Neutrophil (primary cell): ENCODE measurements around the gene KCNE4.

Experiments used
- H3K27ac ChIP-seq: fragments of 200-600 bp; sonication (generic); 2 replicates; pipeline ENCODE4 v1.5.1; 2016; ENCODE audit warnings: mild to moderate bottlenecking, moderate library complexity
- H3K27me3 ChIP-seq: fragments of 200-600 bp; sonication (generic); 2 replicates; pipeline ENCODE4 v1.6.0; 2016; ENCODE audit warnings: mild to moderate bottlenecking
- H3K36me3 ChIP-seq: fragments of 200-600 bp; sonication (generic); 2 replicates; pipeline ENCODE4 v1.5.1; 2017
- H3K4me1 ChIP-seq, 2 experiments: fragments of 200-600 bp in 1 of 2; sonication (generic) in 1 of 2; 1 replicate in 1 of 2; 2 replicates in 1 of 2; pipeline versions ENCODE4 v1.5.1 to v1.6.1; 2013 to 2016; ENCODE audit warnings: low read depth in 1 of 2, low read length in 1 of 2, mild to moderate bottlenecking in 1 of 2, moderate library complexity in 1 of 2; ENCODE audit not compliant: control insufficient read depth in 1 of 2, insufficient read depth in 1 of 2
- H3K4me3 ChIP-seq, 2 experiments: fragments of 200-600 bp in 1 of 2; sonication (generic) in 1 of 2; 1 replicate in 1 of 2; 2 replicates in 1 of 2; pipeline ENCODE4 v1.5.1; 2013 to 2016; ENCODE audit warnings: low read depth in 1 of 2, low read length in 1 of 2, mild to moderate bottlenecking in 1 of 2, moderate library complexity in 1 of 2
- H3K9me3 ChIP-seq: fragments of 200-600 bp; sonication (generic); 2 replicates; pipeline ENCODE4 v1.5.1; 2016
- TF ChIP-seq, protein P1 (sequence below): fragments of 200-600 bp; sonication (generic); IDR thresholded peaks from 2 replicates; pipeline ENCODE4 v1.5.1; 2016; ENCODE audit warnings: antibody characterized with exemption

Gene KCNE4

DNA sequence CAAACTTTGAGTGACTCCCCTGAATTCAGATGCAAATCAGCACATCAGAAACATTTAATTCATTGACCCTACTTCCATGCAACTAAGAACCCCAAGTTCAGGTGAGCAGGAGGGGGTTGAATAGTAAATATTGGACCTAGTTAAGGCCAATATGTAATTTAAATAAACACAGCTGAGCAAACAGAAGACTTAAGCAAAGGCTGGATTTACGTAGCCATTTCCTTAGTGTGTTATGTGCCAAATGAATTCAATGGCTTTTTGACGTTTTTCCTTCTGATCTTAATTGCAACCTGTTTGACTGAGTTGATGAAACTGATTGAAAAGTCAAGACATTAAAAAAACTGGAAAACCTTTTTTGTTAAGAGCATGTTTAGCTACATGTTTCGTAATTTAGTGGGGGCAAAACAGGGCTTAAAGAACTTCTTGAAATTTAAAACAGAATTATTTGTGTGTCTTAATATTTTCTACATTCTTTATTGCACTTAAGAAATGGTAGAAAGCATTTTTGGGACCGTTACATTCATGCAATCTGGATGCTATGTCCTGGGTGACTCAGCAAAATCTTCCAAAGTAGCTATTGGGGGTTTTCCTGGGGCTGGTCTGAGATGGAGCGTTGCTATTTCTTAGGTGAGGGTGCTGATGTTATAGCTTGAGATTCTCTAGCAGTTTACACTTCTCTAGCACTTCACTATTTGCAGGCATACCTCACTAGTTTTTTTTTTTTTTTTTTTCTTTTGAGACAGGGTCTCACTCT is 25.5 kb upstream of the KCNE4 start:
- TF ChIP-seq, protein P1, sequence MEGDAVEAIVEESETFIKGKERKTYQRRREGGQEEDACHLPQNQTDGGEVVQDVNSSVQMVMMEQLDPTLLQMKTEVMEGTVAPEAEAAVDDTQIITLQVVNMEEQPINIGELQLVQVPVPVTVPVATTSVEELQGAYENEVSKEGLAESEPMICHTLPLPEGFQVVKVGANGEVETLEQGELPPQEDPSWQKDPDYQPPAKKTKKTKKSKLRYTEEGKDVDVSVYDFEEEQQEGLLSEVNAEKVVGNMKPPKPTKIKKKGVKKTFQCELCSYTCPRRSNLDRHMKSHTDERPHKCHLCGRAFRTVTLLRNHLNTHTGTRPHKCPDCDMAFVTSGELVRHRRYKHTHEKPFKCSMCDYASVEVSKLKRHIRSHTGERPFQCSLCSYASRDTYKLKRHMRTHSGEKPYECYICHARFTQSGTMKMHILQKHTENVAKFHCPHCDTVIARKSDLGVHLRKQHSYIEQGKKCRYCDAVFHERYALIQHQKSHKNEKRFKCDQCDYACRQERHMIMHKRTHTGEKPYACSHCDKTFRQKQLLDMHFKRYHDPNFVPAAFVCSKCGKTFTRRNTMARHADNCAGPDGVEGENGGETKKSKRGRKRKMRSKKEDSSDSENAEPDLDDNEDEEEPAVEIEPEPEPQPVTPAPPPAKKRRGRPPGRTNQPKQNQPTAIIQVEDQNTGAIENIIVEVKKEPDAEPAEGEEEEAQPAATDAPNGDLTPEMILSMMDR: no peak
- Histone ChIP-seq H3K27ac (no peak overlapping the region), H3K27me3 (no peaks in the 10 kb centered on the region), H3K4me3 (no peak overlapping the region), H3K4me1 (no peaks in the 10 kb centered on the region), H3K36me3 (no peaks in the 10 kb centered on the region), H3K9me3 (no peaks in the 10 kb centered on the region)

DNA sequence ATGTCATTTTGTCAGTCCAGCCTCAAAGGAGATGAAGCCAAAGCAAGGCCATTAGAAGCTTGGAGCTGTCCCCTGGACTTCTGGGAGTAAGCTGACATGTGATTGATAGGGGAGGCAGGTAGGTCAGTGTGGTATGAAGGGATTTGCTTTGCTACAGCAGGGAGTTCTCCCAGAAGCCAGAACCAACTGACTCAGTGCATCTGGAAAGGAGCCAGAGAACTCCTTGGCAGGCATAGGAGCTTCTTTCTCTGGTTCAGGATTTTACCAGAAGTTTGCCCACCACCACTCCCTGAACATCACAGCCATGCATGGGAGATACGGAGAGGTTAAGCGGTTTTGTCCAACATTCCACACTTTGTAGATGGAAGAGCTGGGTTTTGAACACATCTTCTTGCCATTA is 24.5 kb upstream of the KCNE4 start:
- H3K36me3 ChIP-seq: no peaks in the 10 kb centered on the region
- H3K4me3 ChIP-seq: no peak overlapping the region
- no peak overlapping the region for H3K27ac ChIP-seq
- TF ChIP-seq, protein P1: no peak
- no peaks in the 10 kb centered on the region for H3K9me3 ChIP-seq
- H3K27me3 ChIP-seq: no peaks in the 10 kb centered on the region
- H3K4me1 ChIP-seq: no peaks in the 10 kb centered on the region

DNA sequence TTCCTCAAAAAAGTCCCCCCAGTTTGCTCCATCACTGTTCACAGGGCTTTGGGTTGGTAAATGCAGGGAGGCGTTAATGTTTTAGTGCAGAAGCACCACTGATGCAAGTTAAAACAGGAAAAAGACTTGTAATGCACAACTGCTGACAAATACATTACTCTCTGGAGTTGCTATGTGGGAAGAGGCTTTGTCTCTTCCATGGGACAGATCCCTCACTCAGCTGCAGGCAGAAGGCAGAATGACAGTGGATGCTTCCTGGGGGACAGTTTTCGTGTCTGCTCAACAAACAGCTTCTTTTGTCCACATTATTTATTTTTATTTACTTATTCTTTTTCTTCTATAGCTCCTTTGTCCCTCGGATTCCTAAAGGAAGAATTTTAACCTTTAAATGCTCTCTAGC is 22.7 kb upstream of the KCNE4 start:
- Histone ChIP-seq H3K27ac (no peak overlapping the region), H3K9me3 (no peaks in the 10 kb centered on the region), H3K27me3 (no peaks in the 10 kb centered on the region), H3K36me3 (no peaks in the 10 kb centered on the region), H3K4me3 (no peak overlapping the region), H3K4me1 (no peaks in the 10 kb centered on the region)
- TF ChIP-seq, protein P1: no peak

DNA sequence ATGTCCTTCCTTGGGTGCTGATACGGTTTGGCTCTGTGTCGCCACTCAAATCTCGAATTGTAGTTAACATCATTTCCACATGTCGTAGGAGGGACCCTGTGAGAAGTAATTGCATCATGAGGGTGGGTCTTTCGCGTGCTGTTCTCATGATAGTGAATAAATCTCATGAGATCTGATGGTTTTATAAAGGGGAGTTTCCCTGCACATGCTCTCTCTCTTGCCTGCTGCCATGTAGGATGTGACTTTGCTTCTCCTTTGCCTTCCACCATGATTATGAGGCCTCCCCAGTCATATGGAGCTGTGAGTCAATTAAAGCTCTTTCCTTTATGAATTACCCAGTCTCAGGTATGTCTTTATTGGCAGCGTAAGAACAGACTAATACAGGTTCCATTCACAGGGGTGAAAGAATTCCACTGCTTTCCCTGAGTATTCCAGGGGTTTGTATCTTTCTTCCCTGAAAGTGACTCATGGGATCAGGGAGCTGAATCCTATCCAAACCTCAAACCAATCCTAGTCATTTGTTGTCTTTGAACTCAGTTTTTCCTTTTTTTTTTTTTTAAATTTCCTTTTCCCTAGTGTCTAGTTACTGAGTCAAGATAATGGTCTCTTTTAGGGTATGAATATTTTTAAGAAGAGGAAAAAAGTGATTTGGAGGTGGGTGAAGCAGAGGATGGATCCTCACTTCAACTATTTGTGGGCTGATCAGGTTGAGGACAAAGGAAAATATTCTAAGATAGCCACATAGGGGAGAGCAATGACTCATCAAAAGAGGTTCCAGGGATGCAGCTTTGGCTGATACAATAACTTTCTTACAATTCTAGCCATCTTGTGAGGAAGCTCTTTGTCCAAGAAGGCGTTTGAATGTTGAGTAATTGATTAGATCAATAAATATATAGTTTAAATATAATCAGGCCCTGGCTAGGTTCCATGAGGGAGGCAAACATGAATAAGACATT is 19.5 kb upstream of the KCNE4 start:
- Histone ChIP-seq H3K4me1 (no peaks in the 10 kb centered on the region), H3K4me3 (no peak overlapping the region), H3K9me3 (no peaks in the 10 kb centered on the region), H3K27me3 (no peaks in the 10 kb centered on the region), H3K36me3 (no peaks in the 10 kb centered on the region), H3K27ac (no peak overlapping the region)
- TF ChIP-seq, protein P1: no peak

DNA sequence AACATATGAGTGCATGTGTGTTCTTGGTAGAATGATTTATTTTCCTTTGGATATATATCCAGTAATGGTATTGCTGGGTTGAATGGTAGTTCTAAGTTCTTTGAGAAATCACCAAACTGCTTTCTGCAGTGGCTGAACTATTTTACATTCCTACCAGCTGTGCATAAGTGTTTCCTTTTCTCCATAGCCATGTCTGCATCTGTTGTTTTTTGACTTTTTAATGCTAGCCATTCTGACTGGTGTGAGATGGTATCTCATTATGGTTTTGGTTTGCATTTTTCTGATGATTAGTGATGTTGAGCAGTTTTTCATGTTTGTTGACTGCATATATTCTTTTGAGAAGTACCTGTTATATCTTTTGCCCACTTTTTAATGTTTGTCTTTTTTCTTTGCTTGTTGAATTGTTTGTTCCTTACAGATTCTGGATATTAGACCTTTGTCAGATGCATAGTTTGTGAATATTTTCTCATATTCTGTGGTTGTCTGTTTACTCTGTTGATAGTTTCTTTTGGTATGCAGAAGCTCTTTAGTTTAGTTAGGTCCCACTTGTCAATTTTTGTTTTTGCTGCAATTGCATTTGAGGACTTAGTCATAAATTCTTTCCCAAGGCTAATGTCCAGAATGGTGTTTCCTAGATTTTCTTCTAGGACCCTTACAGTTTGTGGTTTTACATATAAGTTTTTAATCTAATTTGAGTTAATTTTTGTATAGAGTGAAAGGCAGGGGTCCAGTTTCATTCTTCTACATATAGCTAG is 17.6 kb upstream of the KCNE4 start:
- Histone ChIP-seq H3K27ac (no peak overlapping the region), H3K4me3 (no peak overlapping the region), H3K4me1 (no peaks in the 10 kb centered on the region), H3K36me3 (no peaks in the 10 kb centered on the region), H3K9me3 (no peaks in the 10 kb centered on the region), H3K27me3 (no peaks in the 10 kb centered on the region)
- TF ChIP-seq, protein P1: no peak
